ENCODE measurements around the gene PADI2. TPM values are rescaled to one million over a fixed set of nuclear protein-coding genes. Genes with fewer than 3 reads are reported as not detected.

Gene PADI2
- total and polyA plus RNA-seq, 3 donors from 2014 or later: 0.99 to 3.2 (median 1.1) TPM

- no peaks in the 10 kb centered on the region for H3K4me1 ChIP-seq
- no peak for DNase-seq
- no peaks in the 10 kb centered on the region for H3K27me3 ChIP-seq
- H3K27ac ChIP-seq: no peak overlapping the region
- H3K4me3 ChIP-seq: no peak overlapping the region
- intact Hi-C loops (cut with DNase I; ENCODE audit: low total_unique reads): loop anchor here (10.0 kb wide), 1 partner anchor 67 kb away; no protein-coding TSS in a partner anchor
- 86 to 88% methylated on average over 10 of the region's 10 CpGs for WGBS, 2 donors
- H3K9me3 ChIP-seq: no peaks in the 10 kb centered on the region
- TF ChIP-seq POLR2A (IDR thresholded peaks at IDR 0.05) (no peak), CTCF (IDR thresholded peaks at IDR 0.05) (no peak)
- no peaks in the 10 kb centered on the region for H3K36me3 ChIP-seq (ENCODE audit: low read depth, missing control alignments)
Observed at GRCh38 chr1:17021896-17022295, 97.4 kb downstream of the PADI2 start.

- no peaks in the 10 kb centered on the region for H3K9me3 ChIP-seq
- no peak for TF ChIP-seq POLR2A (IDR thresholded peaks at IDR 0.05)
- TF ChIP-seq CTCF (IDR thresholded peaks at IDR 0.05): no peak
- no peaks in the 10 kb centered on the region for H3K4me1 ChIP-seq
- no peaks in the 10 kb centered on the region for H3K27me3 ChIP-seq
- no peaks in the 10 kb centered on the region for H3K36me3 ChIP-seq (ENCODE audit: low read depth, missing control alignments)
- DNase-seq: no peak
- no peak overlapping the region for H3K27ac ChIP-seq
- WGBS, 2 donors: 96 to 100% methylated on average over 2 of the region's 2 CpGs
- H3K4me3 ChIP-seq: no peak overlapping the region
- intact Hi-C loops (cut with DNase I; ENCODE audit: low total_unique reads): loop anchor here (10.0 kb wide), 1 partner anchor 66 kb away; no protein-coding TSS in a partner anchor
Observed at GRCh38 chr1:17020502-17020901, 98.7 kb downstream of the PADI2 start.

GRCh38 chr1:17018849-17019248 lies 100.4 kb downstream of the PADI2 start:
- 33 to 45% methylated on average over 1 of the region's 1 CpG for WGBS, 2 donors
- Histone ChIP-seq H3K36me3 (ENCODE audit: low read depth, missing control alignments) (no peaks in the 10 kb centered on the region), H3K9me3 (no peaks in the 10 kb centered on the region), H3K4me1 (no peaks in the 10 kb centered on the region), H3K27me3 (no peaks in the 10 kb centered on the region), H3K27ac (no peak overlapping the region), H3K4me3 (no peak overlapping the region)
- intact Hi-C loops (cut with DNase I; ENCODE audit: low total_unique reads): no loop called here
- TF ChIP-seq POLR2A (IDR thresholded peaks at IDR 0.05) (no peak), CTCF (IDR thresholded peaks at IDR 0.05) (no peak)
- DNase-seq: no peak

GRCh38 chr1:17017435-17017834 lies 101.8 kb downstream of the PADI2 start:
- Histone ChIP-seq H3K36me3 (ENCODE audit: low read depth, missing control alignments) (no peaks in the 10 kb centered on the region), H3K27ac (no peak overlapping the region), H3K4me1 (peaks cover 9% of the 10 kb centered on the region), H3K27me3 (no peaks in the 10 kb centered on the region), H3K9me3 (no peaks in the 10 kb centered on the region), H3K4me3 (no peak overlapping the region)
- no peak for DNase-seq
- intact Hi-C loops (cut with DNase I; ENCODE audit: low total_unique reads): no loop called here
- WGBS, 2 donors: 94 to 95% methylated on average over 7 of the region's 7 CpGs
- no peak for TF ChIP-seq CTCF (IDR thresholded peaks at IDR 0.05)
- TF ChIP-seq POLR2A (IDR thresholded peaks at IDR 0.05): no peak

Other genes starting within 250 kb of the PADI2 start
- under 1 TPM; under 0.01 TPM for gene RNU1-2, start 223.5 kb downstream of the PADI2 start, total RNA-seq
- gene RNU1-2, start 223.5 kb downstream of the PADI2 start, polyA plus RNA-seq (ENCODE audit: insufficient read depth, low read depth, low replicate concordance): 18.9 TPM
- 10 to 100 TPM; 49.1 to 49.2 TPM for gene CROCC, start 197.5 kb downstream of the PADI2 start, total RNA-seq
- 18.8 TPM for gene CROCC, start 197.5 kb downstream of the PADI2 start, polyA plus RNA-seq (ENCODE audit: insufficient read depth, low read depth, low replicate concordance)
- gene MFAP2, start 138.8 kb downstream of the PADI2 start, total RNA-seq: 10 to 100 TPM in 1 of 2 donors, 1 to 10 TPM in 1; 7.9 to 18.7 TPM
- 22.0 TPM for gene MFAP2, start 138.8 kb downstream of the PADI2 start, polyA plus RNA-seq (ENCODE audit: insufficient read depth, low read depth, low replicate concordance)
- gene ATP13A2, start 107.5 kb downstream of the PADI2 start, total RNA-seq: 10 to 100 TPM; 42.4 to 45.6 TPM
- gene ATP13A2, start 107.5 kb downstream of the PADI2 start, polyA plus RNA-seq (ENCODE audit: insufficient read depth, low read depth, low replicate concordance): 36.9 TPM
- gene SDHB, start 65.4 kb downstream of the PADI2 start, total RNA-seq: 100 to 1,000 TPM in 1 of 2 donors, 10 to 100 TPM in 1; 96.1 to 107 TPM
- 160 TPM for gene SDHB, start 65.4 kb downstream of the PADI2 start, polyA plus RNA-seq (ENCODE audit: insufficient read depth, low read depth, low replicate concordance)
- under 1 TPM in 1 of 2 donors, not detected in 1; 0.31 TPM for gene PADI1, start 85.7 kb upstream of the PADI2 start, total RNA-seq
- 1.6 TPM for gene PADI1, start 85.7 kb upstream of the PADI2 start, polyA plus RNA-seq (ENCODE audit: insufficient read depth, low read depth, low replicate concordance)
- gene PADI3, start 129.6 kb upstream of the PADI2 start, total RNA-seq: 1 to 10 TPM in 1 of 2 donors, under 1 TPM in 1; 0.63 to 1.2 TPM
- gene PADI3, start 129.6 kb upstream of the PADI2 start, polyA plus RNA-seq (ENCODE audit: insufficient read depth, low read depth, low replicate concordance): 0.80 TPM
- under 1 TPM in 1 of 2 donors, not detected in 1; 0.16 TPM for gene PADI4, start 188.7 kb upstream of the PADI2 start, total RNA-seq
- 0.32 TPM for gene PADI4, start 188.7 kb upstream of the PADI2 start, polyA plus RNA-seq (ENCODE audit: insufficient read depth, low read depth, low replicate concordance)